K562 (cell line): Measurements from ENCODE around the gene DHPS. TPM values are rescaled to one million over a fixed set of nuclear protein-coding genes. Genes with fewer than 3 reads are reported as not detected.

Experiments used
- AFF4 ChIP-seq: sonication (generic); formaldehyde crosslinking; IDR thresholded peaks from 2 replicates; pipeline ENCODE4 v1.8.0; 2023; ENCODE audit warnings: mild to moderate bottlenecking, missing genetic modification reagents
- PTBP1 ChIP-seq: fragments of 200-400 bp; formaldehyde crosslinking; IDR thresholded peaks from 2 replicates; pipeline ENCODE4 v1.6.1; 2017; ENCODE audit warnings: low read depth, low read length
- RBBP5 ChIP-seq: fragments of 200-600 bp; sonication (generic); IDR thresholded peaks from 2 replicates; pipeline ENCODE4 v1.6.1; 2012; ENCODE audit warnings: borderline replicate concordance, mild to moderate bottlenecking, low read length, control low read depth, inconsistent platforms; ENCODE audit not compliant: insufficient read depth, poor library complexity, severe bottlenecking
- RBFOX2 ChIP-seq: fragments of 200-400 bp; formaldehyde crosslinking; IDR thresholded peaks from 2 replicates; pipeline ENCODE4 v1.6.1; 2017; ENCODE audit warnings: low read depth, mild to moderate bottlenecking, low read length, moderate library complexity
- SRSF1 ChIP-seq: fragments of 200-400 bp; formaldehyde crosslinking; IDR thresholded peaks from 2 replicates; pipeline ENCODE4 v1.6.1; 2017; ENCODE audit warnings: mild to moderate bottlenecking, low read depth, low read length, moderate library complexity
- VEZF1 ChIP-seq: fragments of 200-800 bp; sonication (Bioruptor generic); IDR thresholded peaks from 2 replicates; pipeline ENCODE4 v1.6.1; 2017; ENCODE audit warnings: missing genetic modification characterization, missing compliant biosample characterization
- ZBTB7A ChIP-seq: IDR thresholded peaks from 2 replicates; pipeline ENCODE4 v1.6.1; 2011; ENCODE audit warnings: low read depth, mild to moderate bottlenecking, low read length, moderate library complexity, borderline replicate concordance; ENCODE audit not compliant: control insufficient read depth
- ZFP36 ChIP-seq: fragments of 150-350 bp; IDR thresholded peaks from 2 replicates; pipeline ENCODE4 v1.6.1; 2018; ENCODE audit warnings: low read length, low read depth; ENCODE audit not compliant: partially characterized antibody
- ZFX ChIP-seq: sonication (generic); formaldehyde crosslinking; IDR thresholded peaks from 2 replicates; pipeline ENCODE4 v1.8.0; 2022; ENCODE audit warnings: mild to moderate bottlenecking, missing genetic modification reagents, moderate library complexity
- ZKSCAN8 ChIP-seq: fragments of 200-800 bp; sonication (Bioruptor generic); IDR thresholded peaks from 2 replicates; pipeline ENCODE4 v1.6.1; 2016; ENCODE audit warnings: missing genetic modification characterization, missing compliant biosample characterization
- ZNF707 ChIP-seq: fragments of 250-450 bp; sonication (Bioruptor Pico); conservative IDR thresholded peaks from 2 replicates; pipeline ENCODE4 v1.8.0; 2022; ENCODE audit warnings: inconsistent platforms, mild to moderate bottlenecking, moderate library complexity
- polyA plus RNA-seq, 8 experiments: library from polyadenylated mRNA; depleted of rRNA in 4 of 8; stranded (reverse) in 5 of 8; unstranded in 3 of 8; fragments of >200 nt; fragmentation: Nextera tagmentation in 2 of 8; fragmentation: Illumina TruSeq in 1 of 8; extraction: Ambion mirVana in 2 of 8; extraction: Trizol in 1 of 8; gene quantifications; 2 replicates each; pipeline versions ENCODE4 v1.2.1 to v1.2.3, GENCODE V29; 2011 to 2014; ENCODE audit warnings: inconsistent platforms in 1 of 8, missing spikeins in 1 of 8
- total RNA-seq, 7 experiments: library from RNA; depleted of rRNA in 6 of 7; stranded (reverse); fragments of >200 nt in 6 of 7; fragmentation: Illumina TruSeq in 2 of 7; extraction: Trizol in 2 of 7; gene quantifications; 2 replicates each; pipeline versions ENCODE4 v1.2.1 to v1.2.3, GENCODE V29; 2011 to 2021; ENCODE audit warnings: low replicate concordance in 1 of 7
- TF ChIP-seq, protein P1 (sequence below): fragments of 250-450 bp; sonication (Bioruptor Pico); IDR thresholded peaks from 2 replicates; pipeline ENCODE4 v1.6.1; 2021; ENCODE audit warnings: mild to moderate bottlenecking
- TF ChIP-seq, protein P2 (sequence below): fragments of 250-450 bp; sonication (Bioruptor Pico); IDR thresholded peaks from 2 replicates; pipeline ENCODE4 v1.5.1; 2021; ENCODE audit warnings: mild to moderate bottlenecking
- TF ChIP-seq, protein P3 (sequence below): fragments of 250-450 bp; sonication (Bioruptor Pico); IDR thresholded peaks from 2 replicates; pipeline ENCODE4 v1.8.0; 2022; ENCODE audit warnings: inconsistent platforms

DHPS gene
- total and polyA plus RNA-seq, 9 of the 15 experiments (the other 6 are each of a cell fraction or from before 2014, with no cell fraction given) = 47.1 to 110 (median 79.9) TPM

DNA sequence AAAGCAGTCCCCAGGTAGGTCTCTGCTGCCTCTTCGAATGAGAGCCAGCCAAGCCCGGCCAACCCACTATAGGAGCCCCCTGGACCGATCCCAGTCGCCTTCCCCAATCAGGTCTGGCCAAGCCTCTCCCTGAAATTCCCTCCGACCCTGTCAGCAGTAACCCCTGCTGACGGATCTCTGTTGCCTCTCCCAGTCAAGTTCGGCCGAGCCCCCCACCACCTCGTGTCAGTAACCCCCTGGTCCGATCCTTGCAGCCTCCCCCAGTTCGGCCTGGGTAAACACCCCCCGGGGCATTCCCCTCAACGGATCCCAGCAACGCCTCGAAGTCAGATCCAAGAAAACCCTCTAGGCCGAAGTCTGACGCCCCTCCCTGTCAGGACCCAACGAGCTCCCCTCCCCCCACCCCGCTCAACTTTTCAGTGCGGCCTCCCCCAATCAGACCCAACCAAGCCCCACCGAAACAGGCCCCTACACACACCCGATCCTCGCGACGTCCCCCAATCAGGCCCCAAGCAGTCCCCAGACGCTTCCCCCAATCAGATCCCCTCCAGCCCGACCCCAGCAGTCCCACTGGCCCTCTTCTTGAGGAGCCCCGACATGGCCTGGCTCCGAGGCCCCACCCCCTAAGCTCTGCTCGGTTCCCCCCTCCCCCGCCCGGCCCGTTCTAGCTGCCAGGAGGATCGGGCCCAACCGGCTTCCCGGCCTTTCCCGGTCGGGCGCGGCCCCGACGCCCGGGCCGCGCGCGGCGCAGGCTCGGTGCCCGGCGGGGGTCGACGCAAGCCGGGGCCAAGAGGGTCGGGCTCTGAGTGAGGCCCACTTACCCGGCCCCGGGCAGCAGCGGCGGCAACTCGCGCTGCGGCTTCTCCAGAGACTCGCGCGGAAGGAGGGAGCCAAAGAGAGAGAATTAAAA lies 40.2 kb upstream of the DHPS start (continued):
- TF ChIP-seq AFF4 (CRISPR knock-in tag) (no peak), VEZF1 (CRISPR knock-in tag) (peak; percentile 61), ZFP36 (no peak), SRSF1 (no peak), ZFX (CRISPR knock-in tag) (peak; percentile 29; the same call in 1 of the 2 replicates), ZBTB7A (0 out of 2 replicates have a peak, but pooled peaks have one; percentile 34), RBBP5 (peak; percentile 66), PTBP1 (no peak), RBFOX2 (peak; percentile 87; the same call in 1 of the 2 replicates), ZNF707 (no peak), ZKSCAN8 (CRISPR knock-in tag) (no peak)
- TF ChIP-seq, protein P1, sequence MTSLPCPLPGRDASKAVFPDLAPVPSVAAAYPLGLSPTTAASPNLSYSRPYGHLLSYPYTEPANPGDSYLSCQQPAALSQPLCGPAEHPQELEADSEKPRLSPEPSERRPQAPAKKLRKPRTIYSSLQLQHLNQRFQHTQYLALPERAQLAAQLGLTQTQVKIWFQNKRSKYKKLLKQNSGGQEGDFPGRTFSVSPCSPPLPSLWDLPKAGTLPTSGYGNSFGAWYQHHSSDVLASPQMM (CRISPR knock-in tag) = no peak
- TF ChIP-seq, protein P2, sequence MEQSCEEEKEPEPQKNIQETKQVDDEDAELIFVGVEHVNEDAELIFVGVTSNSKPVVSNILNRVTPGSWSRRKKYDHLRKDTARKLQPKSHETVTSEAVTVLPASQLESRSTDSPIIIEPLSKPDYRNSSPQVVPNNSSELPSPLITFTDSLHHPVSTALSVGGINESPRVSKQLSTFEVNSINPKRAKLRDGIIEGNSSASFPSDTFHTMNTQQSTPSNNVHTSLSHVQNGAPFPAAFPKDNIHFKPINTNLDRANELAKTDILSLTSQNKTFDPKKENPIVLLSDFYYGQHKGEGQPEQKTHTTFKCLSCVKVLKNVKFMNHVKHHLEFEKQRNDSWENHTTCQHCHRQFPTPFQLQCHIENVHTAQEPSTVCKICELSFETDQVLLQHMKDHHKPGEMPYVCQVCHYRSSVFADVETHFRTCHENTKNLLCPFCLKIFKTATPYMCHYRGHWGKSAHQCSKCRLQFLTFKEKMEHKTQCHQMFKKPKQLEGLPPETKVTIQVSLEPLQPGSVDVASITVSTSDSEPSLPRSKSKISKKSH = no peak
- TF ChIP-seq, protein P3, sequence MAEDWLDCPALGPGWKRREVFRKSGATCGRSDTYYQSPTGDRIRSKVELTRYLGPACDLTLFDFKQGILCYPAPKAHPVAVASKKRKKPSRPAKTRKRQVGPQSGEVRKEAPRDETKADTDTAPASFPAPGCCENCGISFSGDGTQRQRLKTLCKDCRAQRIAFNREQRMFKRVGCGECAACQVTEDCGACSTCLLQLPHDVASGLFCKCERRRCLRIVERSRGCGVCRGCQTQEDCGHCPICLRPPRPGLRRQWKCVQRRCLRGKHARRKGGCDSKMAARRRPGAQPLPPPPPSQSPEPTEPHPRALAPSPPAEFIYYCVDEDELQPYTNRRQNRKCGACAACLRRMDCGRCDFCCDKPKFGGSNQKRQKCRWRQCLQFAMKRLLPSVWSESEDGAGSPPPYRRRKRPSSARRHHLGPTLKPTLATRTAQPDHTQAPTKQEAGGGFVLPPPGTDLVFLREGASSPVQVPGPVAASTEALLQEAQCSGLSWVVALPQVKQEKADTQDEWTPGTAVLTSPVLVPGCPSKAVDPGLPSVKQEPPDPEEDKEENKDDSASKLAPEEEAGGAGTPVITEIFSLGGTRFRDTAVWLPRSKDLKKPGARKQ (CRISPR knock-in tag) = no peak
